Brain microvascular endothelial cell (primary cell): ENCODE data around the gene DNAJB6.
"Not testable (repeated sequence)": the region's sequence is repeated elsewhere in the genome, so short reads cannot be mapped to it uniquely, and the experiment has no call there.

ENCODE experiments used
- DNase-seq: peaks from one replicate; pipeline ENCODE4 v3.0.0-alpha.2; 2020
- H3K27ac ChIP-seq: fragments of 250-450 bp; sonication (Bioruptor Pico); 2 replicates; pipeline ENCODE4 v1.5.1; 2020; ENCODE audit warnings: mild to moderate bottlenecking, moderate library complexity
- H3K27me3 ChIP-seq: fragments of 250-450 bp; sonication (Bioruptor Pico); replicated peaks from 2 replicates; pipeline ENCODE4 v1.5.1; 2020; ENCODE audit warnings: mild to moderate bottlenecking
- H3K36me3 ChIP-seq: fragments of 250-450 bp; sonication (Bioruptor Pico); replicated peaks from 2 replicates; pipeline ENCODE4 v1.5.1; 2020; ENCODE audit warnings: mild to moderate bottlenecking
- H3K4me3 ChIP-seq: 2 replicates; pipeline ENCODE4 v1.5.1; 2011; ENCODE audit warnings: low read depth, mild to moderate bottlenecking, control low read depth, low read length, moderate library complexity
- in situ Hi-C: cut with HindIII; loops from 2 replicates; pipeline ENCODE4 v1.10.0; 2017; ENCODE audit warnings: low sequenced_read_pairs, low pct_ligation_motif_present
- TF ChIP-seq, protein P1 (sequence below): IDR thresholded peaks from 2 replicates; pipeline ENCODE4 v1.5.1; 2011; ENCODE audit warnings: low read depth, mild to moderate bottlenecking, moderate library complexity, low read length, control low read depth, inconsistent platforms; ENCODE audit errors: missing control alignments

DNAJB6 gene

DNA sequence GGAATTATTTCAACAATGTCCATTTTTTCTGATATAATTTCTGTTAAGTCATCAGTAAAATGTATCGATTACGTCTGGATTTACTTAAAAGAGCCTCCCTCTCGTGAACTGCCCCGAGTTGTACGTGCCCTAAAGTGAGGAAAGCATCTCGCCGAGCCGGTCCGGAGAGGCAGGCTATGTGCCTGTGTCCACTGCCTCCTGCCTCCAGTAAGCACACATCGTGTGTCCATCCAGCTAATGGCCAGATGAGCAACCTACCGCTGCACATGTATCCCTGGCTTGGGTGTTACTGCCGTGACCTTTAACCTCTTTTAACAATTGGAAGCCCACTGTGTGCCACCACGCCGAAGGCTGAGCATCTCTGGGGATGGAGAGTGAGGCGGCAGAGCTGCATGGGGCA, 23.2 kb upstream of the DNAJB6 start:
- in situ Hi-C loops, result no loop called here

DNA sequence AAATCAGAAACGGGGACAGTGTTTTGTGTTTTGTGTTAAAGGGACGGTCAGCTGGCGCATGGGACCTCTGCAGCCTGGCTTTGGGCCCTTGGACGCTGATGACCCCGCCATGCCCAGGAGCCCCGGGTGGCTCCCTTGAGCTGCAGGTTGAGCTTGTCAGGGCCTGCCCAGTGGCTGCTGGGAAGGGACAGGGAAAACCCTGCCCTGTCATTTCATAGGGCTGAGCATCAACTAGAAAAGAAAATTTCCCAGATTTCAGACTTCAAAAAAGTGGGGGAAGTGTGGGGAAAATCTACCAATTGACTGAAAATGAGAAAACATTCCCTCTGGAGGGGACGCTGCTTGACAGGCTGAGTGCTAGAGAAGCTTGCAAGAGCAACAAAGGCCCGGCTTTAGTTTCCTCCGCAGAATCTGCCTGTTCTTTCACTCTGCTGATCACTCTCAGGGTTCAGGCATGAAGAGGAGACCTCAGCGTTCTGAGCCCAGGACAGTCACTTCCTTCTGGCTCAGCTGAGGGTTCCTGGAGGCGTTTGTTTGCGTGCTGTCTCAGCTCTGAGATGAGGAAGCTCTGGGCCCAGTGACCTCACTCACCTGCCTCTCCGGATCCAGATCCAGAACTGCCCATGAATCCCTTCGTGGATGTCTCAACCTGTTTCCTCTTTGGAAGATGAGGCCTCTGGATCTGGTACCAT, 18.6 kb upstream of the DNAJB6 start:
- H3K36me3 ChIP-seq, result no peaks in the 10 kb centered on the region
- no peak overlapping the region for H3K4me3 ChIP-seq
- in situ Hi-C loops, result no loop called here
- DNase-seq, result peak; percentile 62
- TF ChIP-seq, protein P1, sequence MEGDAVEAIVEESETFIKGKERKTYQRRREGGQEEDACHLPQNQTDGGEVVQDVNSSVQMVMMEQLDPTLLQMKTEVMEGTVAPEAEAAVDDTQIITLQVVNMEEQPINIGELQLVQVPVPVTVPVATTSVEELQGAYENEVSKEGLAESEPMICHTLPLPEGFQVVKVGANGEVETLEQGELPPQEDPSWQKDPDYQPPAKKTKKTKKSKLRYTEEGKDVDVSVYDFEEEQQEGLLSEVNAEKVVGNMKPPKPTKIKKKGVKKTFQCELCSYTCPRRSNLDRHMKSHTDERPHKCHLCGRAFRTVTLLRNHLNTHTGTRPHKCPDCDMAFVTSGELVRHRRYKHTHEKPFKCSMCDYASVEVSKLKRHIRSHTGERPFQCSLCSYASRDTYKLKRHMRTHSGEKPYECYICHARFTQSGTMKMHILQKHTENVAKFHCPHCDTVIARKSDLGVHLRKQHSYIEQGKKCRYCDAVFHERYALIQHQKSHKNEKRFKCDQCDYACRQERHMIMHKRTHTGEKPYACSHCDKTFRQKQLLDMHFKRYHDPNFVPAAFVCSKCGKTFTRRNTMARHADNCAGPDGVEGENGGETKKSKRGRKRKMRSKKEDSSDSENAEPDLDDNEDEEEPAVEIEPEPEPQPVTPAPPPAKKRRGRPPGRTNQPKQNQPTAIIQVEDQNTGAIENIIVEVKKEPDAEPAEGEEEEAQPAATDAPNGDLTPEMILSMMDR, result no peak
- H3K27ac ChIP-seq, result peak overlapping the region; percentile 71
- H3K27me3 ChIP-seq, result no peaks in the 10 kb centered on the region

More for the DNA sequence above, 23.2 kb upstream of the DNAJB6 start:
- Histone ChIP-seq H3K27ac (no peak overlapping the region), H3K27me3 (no peaks in the 10 kb centered on the region), H3K4me3 (no peak overlapping the region), H3K36me3 (no peaks in the 10 kb centered on the region)
- DNase-seq, result no peak
- TF ChIP-seq, protein P1, result no peak

DNA sequence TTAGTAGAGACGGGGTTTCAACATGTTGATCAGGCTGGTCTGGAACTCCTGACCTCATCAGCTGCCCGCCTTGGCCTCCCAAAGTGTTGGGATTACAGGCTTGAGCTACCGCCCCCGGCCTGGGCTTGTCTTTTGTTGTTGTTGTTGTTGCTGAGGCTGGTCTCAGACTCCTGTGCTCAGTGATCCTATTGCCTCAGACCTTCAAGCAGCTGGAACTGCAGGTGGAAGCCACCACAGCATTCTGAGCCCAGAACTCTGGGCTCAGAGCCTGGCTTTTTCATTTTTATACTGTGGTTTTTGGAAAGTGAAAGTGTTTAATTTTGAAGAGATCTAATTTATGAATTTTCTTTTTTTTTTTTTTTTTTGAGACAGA, 16.2 kb upstream of the DNAJB6 start:
- TF ChIP-seq, protein P1, result no peak
- in situ Hi-C loops, result no loop called here
- DNase-seq, result no peak
- Histone ChIP-seq H3K27me3 (no peaks in the 10 kb centered on the region), H3K27ac (no peak overlapping the region), H3K36me3 (no peaks in the 10 kb centered on the region), H3K4me3 (no peak overlapping the region)

DNA sequence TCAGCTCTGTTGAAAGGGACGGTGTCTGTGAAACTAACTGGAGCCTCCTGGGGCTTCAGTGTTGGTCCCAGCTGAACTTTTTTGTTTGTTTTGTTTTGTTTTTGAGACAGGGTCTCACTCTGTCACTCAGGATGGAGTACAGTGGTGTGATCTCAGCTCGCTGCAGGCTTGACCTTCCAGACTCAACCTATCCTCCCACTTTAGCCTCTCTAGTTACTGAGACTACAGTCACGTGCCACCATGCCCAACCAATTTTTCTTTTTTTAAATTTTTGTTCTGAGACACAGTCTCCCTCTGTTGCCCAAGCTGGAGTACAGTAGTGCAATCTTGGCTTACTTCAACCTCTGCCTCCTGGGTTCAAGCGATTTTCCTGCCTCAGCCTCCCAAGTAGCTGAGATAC, 13.4 kb upstream of the DNAJB6 start:
- no peaks in the 10 kb centered on the region for H3K36me3 ChIP-seq
- no peaks in the 10 kb centered on the region for H3K27me3 ChIP-seq
- no peak overlapping the region for H3K4me3 ChIP-seq
- no peak for DNase-seq
- in situ Hi-C loops, result no loop called here
- TF ChIP-seq, protein P1, result no peak
- H3K27ac ChIP-seq, result no peak overlapping the region

DNA sequence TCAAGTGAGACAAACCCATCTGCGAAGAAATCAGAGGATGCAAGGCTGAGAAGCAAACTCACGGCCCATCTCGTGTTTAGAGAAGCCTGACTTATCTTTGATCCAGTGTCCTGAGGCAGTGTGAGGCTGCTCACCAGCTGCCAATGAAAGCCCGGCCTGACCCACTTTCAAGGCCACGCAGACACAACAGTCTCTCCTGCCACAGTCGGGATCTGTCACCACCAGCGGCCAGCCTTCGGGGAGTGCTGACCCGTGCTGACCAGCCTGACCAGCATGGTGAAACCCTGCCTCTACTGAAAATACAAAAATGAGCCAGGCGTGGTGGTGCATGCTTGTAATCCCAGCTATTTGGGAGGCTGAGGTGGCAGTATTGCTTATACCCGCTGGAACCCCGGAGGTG, 7.4 kb upstream of the DNAJB6 start:
- in situ Hi-C loops, result no loop called here
- no peak overlapping the region for H3K27ac ChIP-seq
- no peak for DNase-seq
- TF ChIP-seq, protein P1, result no peak
- no peak overlapping the region for H3K4me3 ChIP-seq
- H3K27me3 ChIP-seq, result no peaks in the 10 kb centered on the region
- H3K36me3 ChIP-seq, result no peaks in the 10 kb centered on the region

DNA sequence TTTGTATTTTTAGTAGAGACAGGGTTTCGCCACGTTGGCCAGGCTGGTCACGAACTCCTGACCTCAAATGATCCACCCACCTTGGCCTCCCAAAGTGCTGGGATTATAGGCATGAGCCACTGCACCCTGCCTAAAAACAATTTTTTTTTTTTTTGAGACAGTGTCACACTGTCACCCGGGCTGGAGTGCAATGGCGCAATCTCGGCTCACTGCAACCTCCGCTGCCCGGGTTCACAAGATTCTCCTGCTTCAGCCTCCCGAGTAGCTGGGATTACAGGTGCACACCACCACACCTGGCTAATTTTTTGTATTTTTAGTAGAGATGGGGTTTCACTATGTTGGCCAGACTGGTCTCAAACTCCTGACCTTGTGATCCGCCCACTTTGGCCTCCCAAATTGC, 6.2 kb upstream of the DNAJB6 start:
- H3K27me3 ChIP-seq, H3K27ac ChIP-seq, DNase-seq, H3K4me3 ChIP-seq, in situ Hi-C loops, H3K36me3 ChIP-seq: not testable (repeated sequence)

DNA sequence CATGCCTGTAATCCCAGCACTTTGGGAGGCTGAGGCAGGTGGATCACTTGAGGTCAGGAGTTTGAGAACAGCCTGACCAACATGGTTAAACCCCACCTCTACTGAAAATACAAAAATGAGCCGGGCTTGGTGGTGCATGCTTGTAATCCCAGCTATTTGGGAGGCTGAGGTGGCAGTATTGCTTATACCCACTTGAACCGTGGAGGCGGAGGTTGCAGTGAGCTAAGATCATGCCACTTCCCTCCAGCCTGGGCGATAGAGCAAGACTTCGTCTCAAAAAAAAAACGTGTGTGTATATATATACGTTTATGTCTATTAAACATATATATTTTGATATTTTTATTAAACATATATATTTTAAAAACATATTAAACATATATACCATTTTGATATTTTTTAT, 5.8 kb upstream of the DNAJB6 start:
- H3K4me3 ChIP-seq, DNase-seq, H3K36me3 ChIP-seq, in situ Hi-C loops, H3K27me3 ChIP-seq, H3K27ac ChIP-seq: not testable (repeated sequence)
